Muscle layer of duodenum (tissue), 2 donors: ENCODE results near the gene IDUA.

Source experiments
- H3K27ac ChIP-seq: one replicate; pipeline ENCODE4 v1.7.0; 2013; ENCODE audit warnings: mild to moderate bottlenecking, low read length
- H3K27me3 ChIP-seq: one replicate; pipeline ENCODE4 v1.7.0; 2013; ENCODE audit warnings: low read depth, mild to moderate bottlenecking, control low read depth, low read length
- H3K36me3 ChIP-seq, 2 donors: one replicate each; pipeline ENCODE4 v1.7.0; 2013; ENCODE audit warnings: low read length in 2 of 2, control low read depth in 1 of 2, mild to moderate bottlenecking in 1 of 2; ENCODE audit not compliant: insufficient read depth in 2 of 2, control insufficient read depth in 1 of 2
- H3K4me1 ChIP-seq, 2 donors: one replicate each; pipeline ENCODE4 v1.7.0; 2013; ENCODE audit warnings: low read length in 2 of 2, mild to moderate bottlenecking in 2 of 2, control low read depth in 1 of 2, moderate library complexity in 1 of 2; ENCODE audit not compliant: insufficient read depth in 2 of 2, control insufficient read depth in 1 of 2
- H3K4me3 ChIP-seq, 2 donors: one replicate each; pipeline ENCODE4 v1.7.0; 2013; ENCODE audit warnings: low read length in 2 of 2, low read depth in 1 of 2, mild to moderate bottlenecking in 1 of 2
- H3K9me3 ChIP-seq, 2 donors: one replicate each; pipeline ENCODE4 v1.7.0; 2013; ENCODE audit warnings: low read length in 2 of 2, control low read depth in 1 of 2, mild to moderate bottlenecking in 1 of 2; ENCODE audit not compliant: control insufficient read depth in 1 of 2
- donor health status: healthy.

The IDUA gene

GRCh38 chr4:965048-965765 lies 21.6 kb upstream of the IDUA start:
- no peaks in the 10 kb centered on the region for H3K9me3 ChIP-seq
- peaks cover 0 to 38% of the 10 kb centered on the region in 2 donors for H3K36me3 ChIP-seq
- H3K27me3 ChIP-seq = no peaks in the 10 kb centered on the region
- H3K4me1 ChIP-seq = peaks cover 0 to 5% of the 10 kb centered on the region in 2 donors
- H3K4me3 ChIP-seq = no peak overlapping the region
- no peak overlapping the region for H3K27ac ChIP-seq

GRCh38 chr4:965766-966134 lies 21.1 kb upstream of the IDUA start:
- Histone ChIP-seq H3K27ac (no peak overlapping the region), H3K4me3 (no peak overlapping the region), H3K27me3 (no peaks in the 10 kb centered on the region), H3K9me3 (no peaks in the 10 kb centered on the region), H3K36me3 (peaks cover 0 to 38% of the 10 kb centered on the region in 2 donors), H3K4me1 (peaks cover 0 to 5% of the 10 kb centered on the region in 2 donors)

- peaks cover 0 to 35% of the 10 kb centered on the region in 2 donors for H3K36me3 ChIP-seq
These were observed 20.4 kb upstream of the IDUA start for GRCh38 chr4:966266-967112.

GRCh38 chr4:967113-968104 lies 19.4 kb upstream of the IDUA start:
- Histone ChIP-seq H3K4me1 (peaks cover 0 to 18% of the 10 kb centered on the region in 2 donors), H3K27me3 (no peaks in the 10 kb centered on the region), H3K4me3 (no peak overlapping the region), H3K9me3 (no peaks in the 10 kb centered on the region), H3K27ac (no peak overlapping the region), H3K36me3 (peaks cover 0 to 27% of the 10 kb centered on the region in 2 donors)

More at GRCh38 chr4:966266-967112, 20.4 kb upstream of the IDUA start:
- peaks cover 0 to 9% of the 10 kb centered on the region in 2 donors for H3K4me1 ChIP-seq
- H3K4me3 ChIP-seq = no peak overlapping the region
- H3K27me3 ChIP-seq = no peaks in the 10 kb centered on the region
- H3K9me3 ChIP-seq = no peaks in the 10 kb centered on the region
- no peak overlapping the region for H3K27ac ChIP-seq

- Histone ChIP-seq H3K4me1 (peaks cover 0 to 24% of the 10 kb centered on the region in 2 donors), H3K27me3 (no peaks in the 10 kb centered on the region), H3K27ac (no peak overlapping the region), H3K36me3 (peaks cover 0 to 19% of the 10 kb centered on the region in 2 donors), H3K9me3 (no peaks in the 10 kb centered on the region), H3K4me3 (no peak overlapping the region)
These were observed 18.6 kb upstream of the IDUA start for GRCh38 chr4:968221-968620.

- Histone ChIP-seq H3K36me3 (peaks cover 0 to 17% of the 10 kb centered on the region in 2 donors), H3K27ac (no peak overlapping the region), H3K27me3 (no peaks in the 10 kb centered on the region), H3K4me1 (peaks cover 0 to 26% of the 10 kb centered on the region in 2 donors), H3K9me3 (no peaks in the 10 kb centered on the region), H3K4me3 (no peak overlapping the region)
These were observed 18.0 kb upstream of the IDUA start for GRCh38 chr4:968621-969394.

GRCh38 chr4:970046-970745 lies 16.6 kb upstream of the IDUA start:
- H3K36me3 ChIP-seq = peaks cover 0 to 12% of the 10 kb centered on the region in 2 donors
- no peaks in the 10 kb centered on the region for H3K27me3 ChIP-seq
- no peaks in the 10 kb centered on the region for H3K9me3 ChIP-seq
- no peak overlapping the region for H3K27ac ChIP-seq
- peaks cover 0 to 30% of the 10 kb centered on the region in 2 donors for H3K4me1 ChIP-seq
- no peak overlapping the region for H3K4me3 ChIP-seq

GRCh38 chr4:970854-971520 lies 15.9 kb upstream of the IDUA start:
- H3K36me3 ChIP-seq = peaks cover 0 to 4% of the 10 kb centered on the region in 2 donors

GRCh38 chr4:971666-972500 lies 15.0 kb upstream of the IDUA start:
- Histone ChIP-seq H3K9me3 (no peaks in the 10 kb centered on the region), H3K36me3 (no peaks in the 10 kb centered on the region), H3K27ac (no peak overlapping the region), H3K27me3 (no peaks in the 10 kb centered on the region), H3K4me1 (peaks cover 0 to 30% of the 10 kb centered on the region in 2 donors), H3K4me3 (peak overlapping the region; percentile 52 to 89)

More at GRCh38 chr4:970854-971520, 15.9 kb upstream of the IDUA start:
- Histone ChIP-seq H3K4me3 (peak overlapping the region in 1 of 2 donors; percentile 16), H3K9me3 (no peaks in the 10 kb centered on the region), H3K27ac (no peak overlapping the region), H3K27me3 (no peaks in the 10 kb centered on the region), H3K4me1 (peaks cover 0 to 30% of the 10 kb centered on the region in 2 donors)
